GM21717 (cell line): ENCODE data around the gene FAM90A1.
"Not testable (repeated sequence)": the region's sequence is repeated elsewhere in the genome, so short reads cannot be mapped to it uniquely, and the experiment has no call there.

Experiments
- ATAC-seq: cut with Tn5 transposase; IDR thresholded peaks from one replicate; pipeline ENCODE4 v1.9.1; 2021; ENCODE audit warnings: mild to moderate bottlenecking, moderate library complexity; ENCODE audit not compliant: unreplicated experiment

The FAM90A1 gene

GRCh38 chr12:8226992-8227731 lies at the start of gene FAM90A1:
Gene FAM90A1, minus strand, starts transcription at chr12:8227618. Its CDS starts 2,786 bp downstream, at chr12:8224832.
- ATAC-seq: not testable (repeated sequence)

GRCh38 chr12:8276397-8276796 lies 49.0 kb upstream of the FAM90A1 start:
- not testable (repeated sequence) for ATAC-seq

GRCh38 chr12:8266706-8267105 lies 39.3 kb upstream of the FAM90A1 start:
- ATAC-seq: not testable (repeated sequence)

- ATAC-seq: not testable (repeated sequence)
Observed at GRCh38 chr12:8264236-8264635, 36.8 kb upstream of the FAM90A1 start.

GRCh38 chr12:8261111-8261554 lies 33.7 kb upstream of the FAM90A1 start:
- ATAC-seq: not testable (repeated sequence)

GRCh38 chr12:8256356-8256755 lies 28.9 kb upstream of the FAM90A1 start:
- ATAC-seq: not testable (repeated sequence)

GRCh38 chr12:8254705-8255104 lies 27.3 kb upstream of the FAM90A1 start:
- not testable (repeated sequence) for ATAC-seq

- not testable (repeated sequence) for ATAC-seq
Observed at GRCh38 chr12:8252056-8252818, 24.8 kb upstream of the FAM90A1 start.

GRCh38 chr12:8251616-8252015 lies 24.2 kb upstream of the FAM90A1 start:
- not testable (repeated sequence) for ATAC-seq

GRCh38 chr12:8246941-8247535 lies 19.6 kb upstream of the FAM90A1 start:
- ATAC-seq: not testable (repeated sequence)

GRCh38 chr12:8243682-8244161 lies 16.3 kb upstream of the FAM90A1 start:
- ATAC-seq: not testable (repeated sequence)

GRCh38 chr12:8242880-8243681 lies 15.7 kb upstream of the FAM90A1 start:
- ATAC-seq: peak; percentile 69

- ATAC-seq: not testable (repeated sequence)
Observed at GRCh38 chr12:8242622-8242879, 15.1 kb upstream of the FAM90A1 start.

- not testable (repeated sequence) for ATAC-seq
Observed at GRCh38 chr12:8241917-8242621, 14.7 kb upstream of the FAM90A1 start.

- ATAC-seq: not testable (repeated sequence)
Observed at GRCh38 chr12:8240340-8241114, 13.1 kb upstream of the FAM90A1 start.

- ATAC-seq: not testable (repeated sequence)
Observed at GRCh38 chr12:8237031-8237430, 9.6 kb upstream of the FAM90A1 start.

- not testable (repeated sequence) for ATAC-seq
Observed at GRCh38 chr12:8235316-8236157, 8.1 kb upstream of the FAM90A1 start.

- ATAC-seq: not testable (repeated sequence)
Observed at GRCh38 chr12:8234746-8235145, 7.3 kb upstream of the FAM90A1 start.
